K562 (cell line): Measurements from ENCODE around the gene RINL. TPM values are rescaled to one million over a fixed set of nuclear protein-coding genes. Genes with fewer than 3 reads are reported as not detected.

Experiments used
- CXXC5 ChIP-seq: fragments of 250-450 bp; sonication (Bioruptor Pico); IDR thresholded peaks from 2 replicates; pipeline ENCODE4 v1.8.0; 2022; ENCODE audit warnings: inconsistent platforms, mild to moderate bottlenecking, moderate library complexity
- EGR1 ChIP-seq: fragments of 450-650 bp; conservative IDR thresholded peaks from 2 replicates; pipeline ENCODE4 v1.6.1; 2017; ENCODE audit warnings: mild to moderate bottlenecking
- MITF ChIP-seq: IDR thresholded peaks from 2 replicates; pipeline ENCODE4 v1.6.1; 2014; ENCODE audit warnings: antibody characterized with exemption
- ZNF316 ChIP-seq: fragments of 450-650 bp; IDR thresholded peaks from 2 replicates; pipeline ENCODE4 v1.6.1; 2016
- polyA plus RNA-seq, 8 experiments: library from polyadenylated mRNA; depleted of rRNA in 4 of 8; stranded (reverse) in 5 of 8; unstranded in 3 of 8; fragments of >200 nt; fragmentation: Nextera tagmentation in 2 of 8; fragmentation: Illumina TruSeq in 1 of 8; extraction: Ambion mirVana in 2 of 8; extraction: Trizol in 1 of 8; gene quantifications; 2 replicates each; pipeline versions ENCODE4 v1.2.1 to v1.2.3, GENCODE V29; 2011 to 2014; ENCODE audit warnings: inconsistent platforms in 1 of 8, missing spikeins in 1 of 8
- total RNA-seq, 7 experiments: library from RNA; depleted of rRNA in 6 of 7; stranded (reverse); fragments of >200 nt in 6 of 7; fragmentation: Illumina TruSeq in 2 of 7; extraction: Trizol in 2 of 7; gene quantifications; 2 replicates each; pipeline versions ENCODE4 v1.2.1 to v1.2.3, GENCODE V29; 2011 to 2021; ENCODE audit warnings: low replicate concordance in 1 of 7
- TF ChIP-seq, protein P1 (sequence below): sonication (generic); formaldehyde crosslinking; IDR thresholded peaks from 2 replicates; pipeline ENCODE4 v1.8.1; 2023; ENCODE audit warnings: mild to moderate bottlenecking, missing genetic modification reagents
- TF ChIP-seq, protein P2 (sequence below): fragments of 250-450 bp; sonication (Bioruptor Pico); IDR thresholded peaks from 2 replicates; pipeline ENCODE4 v1.8.0; 2022; ENCODE audit warnings: moderate library complexity, mild to moderate bottlenecking, inconsistent platforms
- TF ChIP-seq, protein P3 (sequence below): sonication (generic); formaldehyde crosslinking; IDR thresholded peaks from 2 replicates; pipeline ENCODE4 v1.5.0; 2020; ENCODE audit warnings: missing genetic modification reagents

Gene RINL
- total and polyA plus RNA-seq, 9 of the 15 experiments (the other 6 are each of a cell fraction or from before 2014, with no cell fraction given): 0.82 to 10.9 (median 4.9) TPM

- TF ChIP-seq, protein P1, sequence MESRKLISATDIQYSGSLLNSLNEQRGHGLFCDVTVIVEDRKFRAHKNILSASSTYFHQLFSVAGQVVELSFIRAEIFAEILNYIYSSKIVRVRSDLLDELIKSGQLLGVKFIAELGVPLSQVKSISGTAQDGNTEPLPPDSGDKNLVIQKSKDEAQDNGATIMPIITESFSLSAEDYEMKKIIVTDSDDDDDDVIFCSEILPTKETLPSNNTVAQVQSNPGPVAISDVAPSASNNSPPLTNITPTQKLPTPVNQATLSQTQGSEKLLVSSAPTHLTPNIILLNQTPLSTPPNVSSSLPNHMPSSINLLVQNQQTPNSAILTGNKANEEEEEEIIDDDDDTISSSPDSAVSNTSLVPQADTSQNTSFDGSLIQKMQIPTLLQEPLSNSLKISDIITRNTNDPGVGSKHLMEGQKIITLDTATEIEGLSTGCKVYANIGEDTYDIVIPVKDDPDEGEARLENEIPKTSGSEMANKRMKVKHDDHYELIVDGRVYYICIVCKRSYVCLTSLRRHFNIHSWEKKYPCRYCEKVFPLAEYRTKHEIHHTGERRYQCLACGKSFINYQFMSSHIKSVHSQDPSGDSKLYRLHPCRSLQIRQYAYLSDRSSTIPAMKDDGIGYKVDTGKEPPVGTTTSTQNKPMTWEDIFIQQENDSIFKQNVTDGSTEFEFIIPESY (CRISPR knock-in tag): peak; percentile 36; the same call in 1 of the 2 replicates
- TF ChIP-seq ZNF316 (peak; percentile 88), CXXC5 (CRISPR knock-in tag) (peak; percentile 44), MITF (peak; percentile 42; the same call in 1 of the 2 replicates), EGR1 (0 out of 2 replicates have a peak, but pooled peaks have one; percentile 46)
- TF ChIP-seq, protein P2, sequence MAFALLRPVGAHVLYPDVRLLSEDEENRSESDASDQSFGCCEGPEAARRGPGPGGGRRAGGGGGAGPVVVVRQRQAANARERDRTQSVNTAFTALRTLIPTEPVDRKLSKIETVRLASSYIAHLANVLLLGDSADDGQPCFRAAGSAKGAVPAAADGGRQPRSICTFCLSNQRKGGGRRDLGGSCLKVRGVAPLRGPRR (CRISPR knock-in tag): peak; percentile 29; the same call in 1 of the 2 replicates
- TF ChIP-seq, protein P3, sequence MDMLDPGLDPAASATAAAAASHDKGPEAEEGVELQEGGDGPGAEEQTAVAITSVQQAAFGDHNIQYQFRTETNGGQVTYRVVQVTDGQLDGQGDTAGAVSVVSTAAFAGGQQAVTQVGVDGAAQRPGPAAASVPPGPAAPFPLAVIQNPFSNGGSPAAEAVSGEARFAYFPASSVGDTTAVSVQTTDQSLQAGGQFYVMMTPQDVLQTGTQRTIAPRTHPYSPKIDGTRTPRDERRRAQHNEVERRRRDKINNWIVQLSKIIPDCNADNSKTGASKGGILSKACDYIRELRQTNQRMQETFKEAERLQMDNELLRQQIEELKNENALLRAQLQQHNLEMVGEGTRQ (CRISPR knock-in tag): peak; percentile 51
Observed at GRCh38 chr19:38859631-38860204, 18.4 kb downstream of the RINL start (continued).
